ENCODE data around the gene TMEM147.
A peak's percentile ranks its signal among the peaks of the same experiment; 100 is the strongest.

TMEM147 gene, protein sequence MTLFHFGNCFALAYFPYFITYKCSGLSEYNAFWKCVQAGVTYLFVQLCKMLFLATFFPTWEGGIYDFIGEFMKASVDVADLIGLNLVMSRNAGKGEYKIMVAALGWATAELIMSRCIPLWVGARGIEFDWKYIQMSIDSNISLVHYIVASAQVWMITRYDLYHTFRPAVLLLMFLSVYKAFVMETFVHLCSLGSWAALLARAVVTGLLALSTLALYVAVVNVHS

DNA sequence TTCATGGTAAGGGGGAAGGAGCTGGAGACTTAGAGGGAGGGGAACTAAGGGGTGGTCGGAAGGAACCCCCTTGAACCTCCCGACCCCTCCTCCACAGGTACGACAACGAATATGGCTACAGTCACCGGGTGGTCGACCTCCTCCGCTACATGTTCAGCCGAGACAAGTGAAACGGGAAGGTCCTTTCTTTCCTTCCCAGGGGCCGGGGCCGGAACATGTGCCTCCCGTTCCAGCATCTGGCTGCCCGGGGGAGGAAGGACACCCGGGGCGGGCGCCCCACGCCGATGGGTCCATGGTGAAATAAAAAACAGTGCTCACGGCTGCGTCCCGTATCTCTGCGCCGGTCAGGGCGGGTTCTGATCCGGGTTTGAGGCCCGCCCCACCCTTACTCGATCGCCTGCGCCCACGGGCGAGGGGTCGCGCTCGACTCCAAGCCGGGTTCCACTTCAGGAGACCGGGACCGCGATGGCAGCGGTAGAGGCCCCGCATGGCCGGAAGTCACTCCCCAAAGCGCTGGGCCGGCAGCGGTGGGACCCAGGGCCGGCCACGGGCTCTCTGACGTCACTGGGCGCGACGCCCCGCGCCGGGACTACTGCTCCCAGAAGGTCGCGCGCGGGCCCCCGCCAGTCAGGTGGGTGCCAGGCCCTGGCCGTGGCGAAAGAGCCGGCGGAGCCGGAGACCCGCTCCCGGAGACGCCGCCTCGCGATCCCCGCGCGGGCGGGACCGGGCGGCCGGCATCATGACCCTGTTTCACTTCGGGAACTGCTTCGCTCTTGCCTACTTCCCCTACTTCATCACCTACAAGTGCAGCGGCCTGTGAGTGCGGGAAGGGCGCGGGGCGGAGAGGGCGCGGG is at the start of gene TMEM147:
TMEM147 (plus strand) TSS at position 626 of the 854 bp plus-strand sequence; CDS start at position 740, 114 bp downstream.
- peak; percentile 78 for DNase-seq (ENCODE audit: low spot score)

DNA sequence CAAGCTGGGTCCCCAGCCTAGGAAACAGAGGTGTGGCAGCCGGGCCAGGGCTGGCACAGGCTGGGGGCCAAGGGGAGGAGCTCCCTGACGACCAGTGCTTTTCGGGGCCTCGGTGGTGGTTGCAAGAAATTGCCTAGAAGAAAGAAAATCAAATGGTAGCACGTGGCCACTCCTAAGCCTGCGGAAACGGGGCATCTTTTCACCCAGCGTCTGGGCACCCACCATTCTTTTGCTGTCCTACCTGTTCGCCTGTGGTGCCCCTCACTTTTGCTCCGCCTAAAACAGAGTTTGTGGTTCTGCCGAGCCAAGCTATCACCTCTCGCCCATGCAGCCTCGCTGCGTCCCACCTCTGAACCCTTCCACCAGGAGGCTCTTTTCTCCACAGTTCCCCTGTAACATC is 48.0 kb upstream of the TMEM147 start:
- no peak for DNase-seq (ENCODE audit: low spot score)

DNA sequence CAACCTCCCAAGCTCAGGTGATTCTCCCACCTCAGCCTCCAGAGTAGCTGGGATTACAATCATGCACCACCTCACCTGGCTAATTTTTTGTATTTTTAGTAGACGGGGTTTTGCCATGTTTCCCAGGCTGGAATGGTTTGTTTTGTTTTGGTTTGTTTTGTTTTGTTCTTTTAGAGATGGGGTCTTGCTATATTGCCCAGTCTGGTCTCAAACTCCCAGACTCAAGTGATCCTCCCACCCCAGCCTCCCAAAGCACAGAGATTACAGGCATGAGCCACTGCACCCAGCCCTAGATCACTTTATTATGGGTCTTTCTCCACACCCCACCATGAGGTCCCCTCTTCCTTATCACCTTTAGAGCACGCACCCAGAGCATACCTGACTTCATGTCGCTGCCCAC is 47.2 kb upstream of the TMEM147 start:
- no peak for DNase-seq (ENCODE audit: low spot score)

DNA sequence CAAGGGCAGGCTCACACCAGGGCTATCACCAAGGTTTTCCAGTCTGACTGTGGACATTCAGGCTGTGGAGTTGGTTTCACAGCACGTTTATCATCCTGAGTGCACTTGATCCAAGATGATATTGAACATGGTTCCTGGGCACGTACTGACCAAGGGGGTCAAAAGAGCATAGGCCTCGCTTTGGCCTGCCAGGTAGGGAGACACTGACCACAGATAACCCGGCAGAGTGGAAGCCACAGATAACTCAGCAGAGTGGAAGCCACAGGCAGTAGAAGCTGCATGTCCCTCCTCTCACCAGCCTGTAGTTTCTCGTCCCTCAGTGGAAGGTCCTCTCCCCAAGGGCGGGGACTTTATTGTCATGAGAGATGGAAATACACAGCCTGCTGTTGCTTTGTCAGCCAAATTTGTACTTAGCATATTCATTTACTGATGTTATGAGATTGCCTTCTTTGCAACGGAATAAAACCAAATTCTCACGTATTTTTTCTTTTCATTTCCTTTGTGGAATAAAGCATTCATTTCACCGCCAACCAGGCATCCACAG is 46.4 kb upstream of the TMEM147 start:
- no peak for DNase-seq (ENCODE audit: low spot score)

DNA sequence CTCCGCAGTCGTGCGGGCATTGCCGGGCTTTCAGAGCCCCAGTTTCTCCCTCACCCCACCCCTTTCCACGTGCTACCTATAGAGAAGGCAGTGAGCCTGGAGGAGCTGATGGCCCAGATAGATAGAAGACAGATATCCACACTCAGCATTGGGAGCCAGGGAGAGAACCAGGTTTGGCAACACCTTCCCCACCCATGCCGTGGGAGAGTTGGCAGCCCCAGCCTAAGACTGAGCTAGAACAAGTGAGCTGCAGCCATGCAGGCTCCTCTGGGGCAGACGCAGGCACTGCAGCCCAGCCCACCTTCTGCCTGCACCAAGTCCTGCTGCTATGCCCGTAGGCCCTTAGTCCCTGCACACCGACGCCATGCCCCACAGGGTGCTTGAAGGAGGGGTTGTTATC is 44.8 kb upstream of the TMEM147 start:
- no peak for DNase-seq (ENCODE audit: low spot score)

DNA sequence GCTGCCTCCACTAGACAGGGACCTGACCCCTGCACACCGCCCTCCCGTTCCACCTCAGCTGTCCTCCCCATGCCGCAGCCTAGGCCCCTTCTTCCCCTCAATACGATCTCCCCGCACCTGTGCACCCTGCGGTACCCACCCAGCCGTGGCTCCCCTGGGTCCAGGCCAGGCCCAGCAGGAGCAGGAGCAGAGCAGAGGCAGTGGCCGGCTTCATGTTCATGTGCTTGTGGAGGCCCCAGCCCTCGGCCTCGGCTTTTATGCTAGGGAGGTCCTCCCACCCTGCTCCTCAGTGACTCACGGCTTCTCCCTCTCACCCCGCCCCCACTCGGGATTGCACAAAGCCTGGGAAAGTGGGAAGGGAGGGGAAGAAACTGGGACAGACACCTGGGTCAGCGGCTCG is 43.7 kb upstream of the TMEM147 start:
- no peak for DNase-seq (ENCODE audit: low spot score)

DNA sequence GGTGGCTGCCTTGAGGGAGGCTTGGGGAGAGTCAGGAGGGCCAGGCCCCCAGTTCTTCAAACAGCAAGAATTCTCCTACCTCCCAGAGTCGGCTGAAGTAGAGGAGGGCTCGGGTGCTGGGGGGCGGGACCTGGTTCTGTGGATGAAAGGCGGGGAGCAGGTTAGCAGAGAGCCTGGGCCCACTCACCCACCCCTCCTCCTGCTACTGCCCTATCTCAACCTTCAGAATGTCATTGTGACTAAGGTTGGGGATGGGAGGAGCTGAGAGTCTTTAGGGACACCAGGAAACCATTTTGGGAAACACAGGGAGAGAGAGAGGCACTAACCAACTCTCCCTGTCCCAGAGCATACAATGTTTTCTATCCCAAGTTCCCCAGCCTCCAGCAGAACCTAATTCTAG is 42.7 kb upstream of the TMEM147 start:
- no peak for DNase-seq (ENCODE audit: low spot score)

DNA sequence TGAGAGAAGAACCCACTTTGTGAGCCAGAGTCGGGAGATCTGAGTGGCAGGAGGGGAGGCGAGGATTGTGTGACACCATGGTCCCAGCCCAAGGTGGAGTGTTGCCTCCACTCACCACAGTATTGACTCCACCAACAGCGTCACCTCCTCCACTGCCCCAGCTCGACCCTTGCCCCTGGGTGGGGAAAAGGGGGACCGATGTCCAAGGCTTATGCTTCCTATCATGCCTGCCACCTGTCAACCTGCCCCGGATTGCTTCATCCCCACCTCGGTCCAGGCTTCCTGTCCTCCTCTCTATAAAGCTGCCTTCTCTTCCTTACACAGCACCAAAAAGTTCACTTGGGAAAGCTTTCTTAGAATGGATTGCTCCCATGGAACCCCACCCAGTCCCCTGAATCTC is 39.4 kb upstream of the TMEM147 start:
- no peak for DNase-seq (ENCODE audit: low spot score)

DNA sequence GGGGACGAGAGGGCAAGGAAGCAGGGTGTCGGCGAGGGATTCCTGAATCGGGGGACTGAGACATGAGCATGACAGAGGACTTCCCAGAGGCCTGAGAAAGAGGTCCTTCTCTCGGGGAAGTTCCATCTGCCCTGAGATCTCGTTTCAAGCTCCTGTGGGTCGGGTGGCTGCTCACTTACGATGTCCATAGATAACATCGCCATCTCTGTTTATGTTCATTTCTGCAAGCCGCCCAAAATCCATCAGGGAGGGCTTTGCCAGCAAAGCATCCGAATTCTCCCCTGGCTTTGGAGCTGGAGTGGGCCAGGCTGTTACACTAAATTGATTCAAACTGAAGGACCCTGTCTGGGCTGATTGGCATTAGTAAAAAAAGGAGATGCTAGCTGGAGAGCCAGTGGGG is 37.9 kb upstream of the TMEM147 start:
- DNase-seq (ENCODE audit: low spot score) = no peak

DNA sequence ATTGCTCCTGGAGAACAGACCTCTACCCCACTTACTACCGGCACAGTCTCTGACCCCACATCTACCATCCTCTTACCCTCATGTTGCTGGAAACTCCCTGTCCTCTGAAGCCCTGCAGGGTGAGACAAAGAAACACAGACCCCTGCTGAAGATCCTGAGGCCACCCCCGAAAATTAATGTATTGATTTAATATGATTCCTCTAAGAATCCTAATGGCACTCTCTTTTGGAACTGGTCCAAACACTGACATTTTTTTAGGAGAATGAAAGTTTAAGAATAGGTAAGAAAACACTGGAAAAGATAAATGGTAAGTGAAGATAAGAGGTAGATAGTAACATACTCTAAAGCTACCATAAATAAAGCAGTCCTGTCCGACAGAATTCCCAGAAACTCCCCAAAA is 37.3 kb upstream of the TMEM147 start:
- DNase-seq (ENCODE audit: low spot score) = no peak

DNA sequence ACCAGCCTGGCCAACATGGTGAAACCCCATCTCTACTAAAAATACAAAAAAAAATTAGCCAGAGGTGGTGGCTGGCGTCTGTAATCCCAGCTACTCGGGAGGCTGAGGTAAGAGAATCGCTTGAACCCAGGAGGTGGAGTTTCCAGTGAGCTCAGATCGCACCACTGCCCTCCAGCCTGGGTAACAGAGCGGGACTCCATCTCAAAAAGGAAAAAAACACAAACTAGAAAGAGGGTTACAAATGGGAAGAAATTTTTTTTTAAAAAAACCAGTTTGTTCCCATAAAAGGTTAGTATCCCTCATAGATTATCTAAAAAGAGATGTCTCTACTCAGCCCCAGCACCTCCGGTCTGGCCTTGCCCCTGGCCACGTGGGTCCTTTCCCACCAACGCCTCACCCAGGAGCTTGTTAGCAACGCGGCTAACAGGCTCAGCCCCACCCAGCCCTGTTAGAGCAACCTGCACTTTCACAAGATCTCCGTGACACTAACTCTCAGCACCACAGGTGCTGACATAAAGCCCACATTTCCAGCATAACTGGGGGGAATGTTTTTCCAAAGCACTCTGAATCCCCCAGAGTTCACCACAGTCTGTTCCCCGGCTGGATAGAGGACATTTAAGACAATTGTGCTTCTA is 36.3 kb upstream of the TMEM147 start:
- DNase-seq (ENCODE audit: low spot score) = peak; percentile 35

DNA sequence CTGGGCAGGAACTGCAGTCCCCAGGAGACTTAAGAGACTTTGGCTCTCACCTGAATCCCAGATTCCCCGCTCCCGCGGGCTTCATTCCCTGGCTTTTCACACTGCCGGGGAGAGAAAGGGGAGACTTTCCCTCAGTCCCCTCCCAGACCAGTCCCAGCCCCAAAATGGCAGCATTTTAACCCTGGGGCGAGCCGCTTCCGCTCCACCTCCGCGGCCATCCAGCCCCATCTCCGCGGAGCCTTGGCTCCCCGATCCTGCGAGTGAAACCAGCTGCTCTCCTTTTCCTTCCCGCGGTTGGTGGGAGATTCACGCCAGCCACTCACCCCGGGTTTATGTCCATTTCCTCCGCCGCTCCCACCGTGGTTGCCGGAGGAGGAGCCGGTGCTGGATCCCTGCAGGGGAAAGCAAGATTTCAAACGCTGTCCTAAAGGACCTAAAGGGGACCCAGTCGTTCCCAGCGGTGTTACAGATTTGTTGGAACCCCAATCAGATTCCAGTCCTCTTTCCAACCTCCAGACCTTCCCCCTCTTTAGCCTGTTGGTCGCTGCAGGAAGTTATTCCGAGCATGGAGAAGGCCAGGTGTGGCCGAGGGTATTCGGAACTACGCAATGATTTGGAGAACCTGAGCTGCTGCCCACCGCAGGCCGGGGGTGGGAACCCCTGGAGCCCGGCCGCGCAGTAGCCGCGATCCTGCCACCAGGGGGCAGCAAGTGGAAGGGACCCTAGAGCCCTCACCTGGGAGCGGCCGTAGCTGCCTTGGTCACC is 35.4 kb upstream of the TMEM147 start:
- DNase-seq (ENCODE audit: low spot score) = peak; percentile 67

DNA sequence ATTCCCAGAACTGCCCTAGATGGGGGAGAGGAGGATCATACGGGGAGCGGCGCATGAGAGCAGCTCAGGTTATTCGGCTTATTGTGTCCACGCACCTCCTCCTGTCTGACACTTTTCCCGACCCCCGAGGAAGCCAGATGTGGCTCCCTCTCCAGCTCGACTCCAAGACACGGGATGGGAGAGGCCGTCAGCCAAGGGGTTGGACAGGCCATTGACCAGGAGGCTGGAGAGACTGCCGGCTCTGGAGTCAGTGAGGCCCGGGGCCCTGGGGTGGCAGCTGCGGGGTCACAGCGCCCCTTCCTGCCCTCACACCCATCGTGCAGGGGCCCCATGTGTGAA is 34.8 kb upstream of the TMEM147 start:
- no peak for DNase-seq (ENCODE audit: low spot score)

DNA sequence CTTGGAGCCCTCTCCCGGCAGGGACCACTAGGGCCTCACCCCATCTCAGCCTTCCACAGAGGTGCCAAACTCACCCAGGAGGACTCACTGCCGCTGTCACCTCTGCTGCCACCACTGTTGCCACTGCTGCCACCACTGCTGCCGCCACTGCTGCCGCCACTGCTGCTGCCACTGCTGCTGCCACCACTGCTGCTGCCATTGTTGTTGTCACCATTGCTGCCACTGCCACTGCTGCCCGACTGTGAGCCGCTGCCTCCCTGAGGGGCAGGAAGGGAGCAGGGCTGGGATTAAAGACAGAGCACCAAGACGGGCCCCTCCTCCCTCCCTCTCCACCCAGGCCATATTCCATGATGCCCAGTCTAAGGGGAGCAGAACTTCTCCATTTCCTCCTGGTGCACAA is 34.1 kb upstream of the TMEM147 start:
- DNase-seq (ENCODE audit: low spot score) = no peak

DNA sequence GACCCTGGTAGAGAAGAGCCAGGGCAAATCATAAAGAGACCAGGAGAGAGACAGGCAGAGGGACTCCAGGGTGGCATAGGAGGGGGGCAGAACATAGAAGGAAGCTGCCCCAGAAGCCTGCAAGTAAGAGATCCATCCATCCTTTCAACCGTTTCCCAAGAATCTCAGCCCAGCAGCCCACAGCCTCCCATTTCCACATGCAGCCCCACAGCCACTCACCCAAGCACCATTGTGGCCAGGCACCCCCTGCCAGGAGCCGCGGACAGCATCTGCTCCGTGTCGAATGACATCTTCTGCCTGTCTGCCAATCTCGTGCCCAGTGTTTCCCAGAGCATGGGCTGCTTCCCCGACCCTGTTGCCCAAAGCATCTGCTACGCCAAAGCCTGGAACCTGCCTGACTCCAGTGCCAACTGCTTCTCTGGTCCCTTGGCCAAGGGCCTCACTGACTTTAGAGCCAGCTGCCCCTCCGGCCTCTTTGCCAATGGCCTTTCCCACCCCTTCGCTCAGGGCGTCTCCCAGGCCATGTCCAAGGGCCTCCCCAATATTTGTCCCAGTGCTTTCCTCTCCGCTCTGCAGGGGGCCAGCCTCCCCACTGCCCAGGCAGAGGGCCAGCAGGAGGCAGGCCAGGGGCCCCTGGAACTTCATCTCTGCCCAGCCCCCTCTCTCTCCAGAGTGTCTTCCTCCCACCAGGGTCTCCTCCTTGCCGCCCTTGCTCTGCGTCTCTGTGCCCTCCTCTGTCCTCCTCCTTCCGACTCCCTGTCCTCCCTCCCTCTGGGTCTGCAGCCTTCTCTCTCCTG is 32.4 kb upstream of the TMEM147 start:
- DNase-seq (ENCODE audit: low spot score) = no peak

DNA sequence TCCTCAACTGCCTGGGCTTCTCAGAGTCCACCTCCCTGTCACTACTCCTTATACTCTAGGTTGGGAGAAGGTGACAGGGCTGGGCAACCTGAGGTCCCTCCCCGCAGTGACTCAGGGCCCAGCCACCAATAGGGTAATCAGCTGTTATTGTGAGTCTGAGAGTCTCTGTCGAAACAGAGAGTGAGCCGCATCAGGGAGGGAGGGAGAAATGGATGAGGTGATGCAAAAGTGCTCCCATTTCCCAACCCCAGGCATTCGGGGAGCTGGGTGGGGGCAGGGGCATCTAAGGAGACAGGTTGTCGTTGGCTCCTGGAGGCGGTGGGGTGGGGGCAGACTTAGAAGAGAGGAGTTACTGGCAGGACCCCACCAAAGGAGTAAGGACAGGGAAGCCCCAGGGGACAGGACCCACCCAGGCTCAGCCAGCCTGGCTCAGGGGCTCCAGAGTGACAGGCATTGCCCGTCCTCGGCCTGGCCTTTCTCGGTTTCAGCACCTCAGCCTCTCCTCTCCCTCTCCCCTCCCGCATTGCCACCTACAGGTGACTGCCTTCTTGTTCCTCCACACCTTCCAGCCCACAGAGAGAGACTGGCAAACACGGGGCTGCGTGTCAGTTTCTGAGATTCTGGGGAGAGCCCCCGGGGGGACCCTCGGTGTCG is 31.7 kb upstream of the TMEM147 start, which contains the start of gene DMKN:
DMKN (minus strand) TSS at position 22 of the 654 bp plus-strand sequence. CDS start 174 bp downstream, outside the sequence.
- DNase-seq (ENCODE audit: low spot score) = no peak

DNA sequence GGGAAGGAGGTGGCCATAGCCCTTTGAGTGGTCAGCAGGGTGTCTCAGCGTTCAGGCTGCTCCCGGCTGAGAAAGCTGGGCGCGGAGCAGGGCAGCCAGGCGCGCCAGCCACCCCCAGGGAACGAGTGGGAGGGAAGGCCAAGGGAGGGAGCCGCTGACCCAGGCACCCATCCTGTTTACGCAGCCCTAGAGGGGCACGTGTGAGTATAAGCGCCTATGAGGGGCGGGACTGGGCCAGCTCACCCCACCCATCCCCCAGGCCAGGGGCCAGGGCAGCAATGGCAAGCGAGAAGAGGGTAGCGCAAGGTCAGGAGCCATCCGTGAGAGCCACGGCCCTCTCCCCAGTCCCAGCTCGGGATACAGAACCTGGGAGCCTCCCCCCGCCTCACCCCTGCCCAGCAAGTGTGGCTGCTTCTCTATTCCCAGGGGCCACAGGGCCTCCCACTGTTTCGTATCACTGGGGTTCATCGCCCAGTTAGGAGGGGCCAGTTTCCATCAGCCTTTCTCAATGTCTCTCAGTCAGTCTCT is 31.1 kb upstream of the TMEM147 start:
- DNase-seq (ENCODE audit: low spot score) = no peak

DNA sequence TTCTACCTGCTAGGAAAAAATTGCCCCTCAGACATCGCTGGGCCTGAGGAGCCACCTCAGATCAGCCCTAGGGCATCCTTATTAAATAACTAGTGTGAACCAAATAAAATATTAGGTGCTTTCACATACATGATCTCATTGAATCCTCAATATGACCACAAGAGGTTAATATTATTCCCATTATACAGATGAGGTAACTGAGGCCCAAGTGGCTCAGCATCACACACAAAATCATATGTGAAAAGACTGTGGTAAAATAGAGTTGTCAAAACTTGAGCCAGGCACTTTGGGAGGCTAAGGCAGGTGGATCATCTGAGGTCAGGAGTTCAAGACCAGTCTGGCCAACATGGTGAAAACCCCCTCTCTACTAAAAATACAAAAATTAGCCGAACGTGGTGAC is 29.1 kb upstream of the TMEM147 start:
- DNase-seq (ENCODE audit: low spot score) = no peak

DNA sequence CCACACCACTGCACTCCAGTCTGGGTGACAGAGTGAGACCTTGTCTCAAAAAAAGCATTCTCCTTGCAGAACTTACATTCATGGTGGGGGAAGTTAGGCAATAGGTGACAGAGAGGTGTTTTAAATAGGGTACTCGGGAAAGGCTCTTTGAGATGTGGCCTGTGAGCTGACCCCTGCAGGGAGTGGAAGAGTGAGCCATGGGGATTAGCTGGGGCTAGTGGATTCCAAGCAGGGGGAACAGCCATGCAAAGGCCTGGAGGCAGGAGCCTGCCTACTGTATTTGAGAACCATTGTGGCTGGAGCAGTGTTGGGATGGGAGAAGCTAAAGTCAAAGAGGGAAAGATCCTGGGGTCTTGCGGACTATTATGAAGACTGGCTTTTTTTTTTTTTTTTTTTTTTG is 28.1 kb upstream of the TMEM147 start:
- DNase-seq (ENCODE audit: low spot score) = no peak

DNA sequence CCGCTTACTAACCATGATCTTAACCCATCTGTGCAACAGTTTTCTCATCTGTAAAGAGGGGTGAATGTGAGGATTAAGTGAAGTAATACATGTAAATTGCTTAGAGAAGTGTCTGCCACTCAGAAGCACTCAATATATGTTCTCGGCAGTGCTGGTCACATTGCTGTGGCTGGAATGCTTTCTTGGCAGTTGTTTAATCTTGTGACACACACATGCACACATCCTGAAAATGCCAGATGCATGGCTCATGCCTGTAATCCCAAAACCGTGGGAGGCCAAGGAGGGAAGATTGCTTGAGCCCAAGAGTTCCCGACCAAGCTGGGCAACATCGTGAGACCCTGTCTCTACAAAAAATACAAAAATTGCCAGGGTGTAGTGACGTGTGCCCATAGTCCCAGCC is 27.1 kb upstream of the TMEM147 start:
- no peak for DNase-seq (ENCODE audit: low spot score)

DNA sequence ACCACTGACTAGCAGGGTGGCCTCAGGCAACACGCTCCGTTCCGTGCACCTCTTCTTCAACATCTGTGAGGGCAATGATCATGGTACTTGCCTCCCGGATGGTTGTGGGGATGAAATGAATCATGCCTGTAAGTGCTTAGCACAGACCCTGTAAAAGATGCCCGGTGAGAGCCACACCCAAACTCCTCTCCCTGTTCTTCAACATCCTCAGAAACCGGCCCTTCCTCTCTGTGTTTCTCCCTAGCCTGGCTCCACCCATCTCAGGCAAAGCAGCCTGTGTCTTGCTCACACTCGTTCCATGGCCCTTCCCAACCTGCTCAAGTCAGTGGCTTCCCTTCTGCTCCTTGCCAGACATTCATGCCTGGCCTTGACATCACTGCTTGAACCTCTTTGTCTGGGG is 26.1 kb upstream of the TMEM147 start:
- DNase-seq (ENCODE audit: low spot score) = no peak
